Measurements from ENCODE around the gene TRAT1.
"Not testable (repeated sequence)": the region's sequence is repeated elsewhere in the genome, so short reads cannot be mapped to it uniquely, and the experiment has no call there.

The TRAT1 gene

DNA sequence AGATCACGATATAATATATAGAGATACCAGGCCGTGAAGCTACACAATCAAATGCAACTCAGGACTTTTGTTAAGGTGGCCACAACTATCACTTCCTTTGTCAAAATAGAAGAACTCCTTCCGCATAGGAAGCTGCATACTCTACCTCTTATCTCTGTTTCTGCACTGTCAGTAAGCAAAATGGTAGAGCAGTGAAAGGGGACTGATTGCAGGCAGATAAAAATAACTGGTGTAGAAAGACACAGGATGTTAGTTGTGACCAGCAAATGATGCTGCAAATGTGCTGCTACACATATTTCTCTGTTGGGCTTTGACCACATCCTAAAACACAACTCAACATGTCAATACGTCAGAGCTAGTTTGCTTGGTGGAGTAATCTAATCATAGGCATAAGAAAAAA is 16.3 kb upstream of the TRAT1 start:
- TF ChIP-seq, protein P1, sequence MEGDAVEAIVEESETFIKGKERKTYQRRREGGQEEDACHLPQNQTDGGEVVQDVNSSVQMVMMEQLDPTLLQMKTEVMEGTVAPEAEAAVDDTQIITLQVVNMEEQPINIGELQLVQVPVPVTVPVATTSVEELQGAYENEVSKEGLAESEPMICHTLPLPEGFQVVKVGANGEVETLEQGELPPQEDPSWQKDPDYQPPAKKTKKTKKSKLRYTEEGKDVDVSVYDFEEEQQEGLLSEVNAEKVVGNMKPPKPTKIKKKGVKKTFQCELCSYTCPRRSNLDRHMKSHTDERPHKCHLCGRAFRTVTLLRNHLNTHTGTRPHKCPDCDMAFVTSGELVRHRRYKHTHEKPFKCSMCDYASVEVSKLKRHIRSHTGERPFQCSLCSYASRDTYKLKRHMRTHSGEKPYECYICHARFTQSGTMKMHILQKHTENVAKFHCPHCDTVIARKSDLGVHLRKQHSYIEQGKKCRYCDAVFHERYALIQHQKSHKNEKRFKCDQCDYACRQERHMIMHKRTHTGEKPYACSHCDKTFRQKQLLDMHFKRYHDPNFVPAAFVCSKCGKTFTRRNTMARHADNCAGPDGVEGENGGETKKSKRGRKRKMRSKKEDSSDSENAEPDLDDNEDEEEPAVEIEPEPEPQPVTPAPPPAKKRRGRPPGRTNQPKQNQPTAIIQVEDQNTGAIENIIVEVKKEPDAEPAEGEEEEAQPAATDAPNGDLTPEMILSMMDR (IDR thresholded peaks at IDR 0.05; ENCODE audit: insufficient read depth, low read depth, low read length, missing control alignments): no peak
- no peak for DNase-seq (ENCODE audit: low read depth)

DNA sequence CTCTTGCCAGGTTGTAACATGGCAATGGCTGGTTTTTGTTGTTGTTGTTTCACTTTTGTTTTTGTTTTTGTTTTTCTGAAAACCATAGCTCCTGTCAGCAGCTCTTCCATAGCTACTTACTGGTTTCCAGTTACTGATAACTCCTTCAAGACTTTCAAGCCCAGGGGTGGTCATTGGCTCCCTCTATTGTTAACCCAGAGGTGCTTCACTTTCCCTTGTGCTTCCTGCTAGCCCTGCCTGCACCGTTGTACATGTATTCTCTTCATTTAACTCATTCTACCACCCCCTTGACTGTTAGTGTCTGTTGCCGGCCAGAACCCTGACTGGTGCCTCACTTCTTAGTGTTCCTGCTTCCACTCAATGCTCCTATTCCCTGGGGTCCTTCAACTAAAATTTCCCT is 4.2 kb upstream of the TRAT1 start:
- TF ChIP-seq, protein P1 (IDR thresholded peaks at IDR 0.05; ENCODE audit: insufficient read depth, low read depth, low read length, missing control alignments): peak; percentile 61
- peak; percentile 65 for DNase-seq (ENCODE audit: low read depth)
- H3K4me3 ChIP-seq (ENCODE audit: low read length): no peak overlapping the region

More for the DNA sequence above, 16.3 kb upstream of the TRAT1 start:
- H3K4me3 ChIP-seq (ENCODE audit: low read length): no peak overlapping the region

DNA sequence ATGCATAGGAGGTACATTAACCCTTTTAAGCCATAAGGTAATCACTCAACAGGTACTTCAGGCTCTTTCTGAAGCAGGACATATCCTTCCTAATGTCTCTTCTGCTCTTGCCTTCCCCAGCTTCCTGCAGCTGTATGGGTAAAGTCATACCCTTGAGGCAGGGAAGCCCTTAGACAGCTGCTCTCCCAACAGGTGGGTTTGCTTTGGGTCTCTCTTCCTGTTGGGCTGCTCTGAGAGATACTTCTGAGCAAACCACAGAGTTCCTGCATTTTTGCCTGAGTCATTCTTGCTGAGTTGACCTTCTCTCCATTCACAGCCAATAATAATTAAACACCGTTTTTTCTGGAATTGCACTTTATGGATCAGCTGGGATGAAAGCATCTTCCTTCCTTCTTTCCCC is 2.0 kb upstream of the TRAT1 start:
- H3K4me3 ChIP-seq (ENCODE audit: low read length): no peak overlapping the region
- DNase-seq (ENCODE audit: low read depth): no peak
- TF ChIP-seq, protein P1 (IDR thresholded peaks at IDR 0.05; ENCODE audit: insufficient read depth, low read depth, low read length, missing control alignments): no peak

DNA sequence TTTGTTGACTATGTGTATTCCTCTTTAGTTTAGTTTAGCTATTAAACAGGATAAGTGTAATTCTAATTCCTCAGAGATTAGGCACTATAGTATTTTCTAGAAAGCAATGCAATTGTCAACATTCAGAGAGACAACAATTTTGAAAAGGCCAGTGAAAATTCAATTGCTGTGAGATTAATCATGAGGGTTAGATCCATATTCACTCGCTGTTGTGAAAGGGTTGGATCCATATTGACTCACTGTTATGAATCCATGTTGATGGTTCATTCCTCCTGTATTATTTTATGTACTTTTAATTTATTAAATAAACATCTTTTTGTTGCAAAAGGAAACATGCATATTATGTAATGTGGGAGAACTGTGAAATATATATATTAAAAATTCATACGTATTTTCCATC is 641 bp downstream of the TRAT1 start:
- TF ChIP-seq, protein P1 (IDR thresholded peaks at IDR 0.05; ENCODE audit: insufficient read depth, low read depth, low read length, missing control alignments): no peak
- DNase-seq (ENCODE audit: low read depth): no peak
- no peak overlapping the region for H3K4me3 ChIP-seq (ENCODE audit: low read length)

DNA sequence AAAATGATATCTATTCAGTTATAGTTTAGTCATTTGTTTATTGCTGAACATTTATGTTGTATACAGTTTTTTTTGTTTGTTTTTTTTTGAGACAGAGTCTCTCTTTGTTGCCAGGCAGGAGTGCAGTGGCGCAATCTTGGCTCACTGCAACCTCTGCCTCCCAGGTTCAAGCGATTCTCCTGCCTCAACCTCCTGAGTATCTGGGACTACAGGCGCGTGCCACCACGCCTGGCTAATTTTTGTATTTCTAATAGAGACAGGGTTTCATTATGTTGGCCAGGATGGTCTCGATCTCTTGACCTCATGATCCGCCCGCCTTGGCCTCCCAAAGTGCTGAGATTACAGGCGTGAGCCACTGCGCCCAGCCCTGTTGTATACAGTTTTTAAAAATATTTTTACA is 1.2 kb downstream of the TRAT1 start:
- not testable (repeated sequence) for DNase-seq (ENCODE audit: low read depth); H3K4me3 ChIP-seq (ENCODE audit: low read length)

DNA sequence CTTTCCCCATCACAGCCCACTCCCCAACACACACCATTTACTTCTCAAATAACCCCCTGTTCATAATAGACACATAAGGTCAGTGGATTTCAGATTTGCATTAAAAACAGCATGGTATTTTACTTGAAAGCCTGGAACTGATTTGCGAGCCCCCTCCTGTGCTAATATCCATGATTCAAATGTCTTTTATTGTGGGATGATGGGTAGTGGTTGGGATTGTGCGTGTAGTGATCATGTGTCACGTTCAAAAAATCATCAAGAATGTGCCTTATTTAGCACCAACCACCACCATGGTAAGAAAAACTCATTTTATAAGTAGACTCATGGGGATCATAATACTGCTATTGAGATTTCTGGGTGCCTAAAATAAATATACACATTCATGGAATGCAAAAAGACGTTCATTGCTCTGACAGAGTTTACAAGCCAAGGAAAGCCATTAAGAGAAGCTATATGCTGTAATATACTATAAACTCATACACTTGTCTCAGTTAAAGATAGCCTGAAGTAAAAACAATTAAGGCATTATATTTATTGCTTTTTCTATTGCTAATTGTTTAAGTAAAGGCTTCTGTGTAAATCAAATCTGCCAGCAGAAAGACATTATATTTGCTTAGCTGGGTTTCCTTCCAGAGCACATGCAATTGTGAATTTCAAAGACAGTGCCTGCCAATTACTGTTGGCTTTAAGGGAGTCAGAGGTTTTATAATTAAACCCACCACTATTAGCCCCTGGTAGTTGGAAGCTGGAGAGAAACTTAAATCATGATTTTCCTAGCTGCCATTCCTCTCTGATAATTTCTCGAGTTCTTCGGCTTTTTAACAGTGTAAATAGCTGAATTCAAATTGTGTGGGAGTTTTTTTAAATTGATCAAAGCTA is 4.0 kb downstream of the TRAT1 start:
- TF ChIP-seq, protein P1 (IDR thresholded peaks at IDR 0.05; ENCODE audit: insufficient read depth, low read depth, low read length, missing control alignments): no peak
- no peak for DNase-seq (ENCODE audit: low read depth)
- no peak overlapping the region for H3K4me3 ChIP-seq (ENCODE audit: low read length)

DNA sequence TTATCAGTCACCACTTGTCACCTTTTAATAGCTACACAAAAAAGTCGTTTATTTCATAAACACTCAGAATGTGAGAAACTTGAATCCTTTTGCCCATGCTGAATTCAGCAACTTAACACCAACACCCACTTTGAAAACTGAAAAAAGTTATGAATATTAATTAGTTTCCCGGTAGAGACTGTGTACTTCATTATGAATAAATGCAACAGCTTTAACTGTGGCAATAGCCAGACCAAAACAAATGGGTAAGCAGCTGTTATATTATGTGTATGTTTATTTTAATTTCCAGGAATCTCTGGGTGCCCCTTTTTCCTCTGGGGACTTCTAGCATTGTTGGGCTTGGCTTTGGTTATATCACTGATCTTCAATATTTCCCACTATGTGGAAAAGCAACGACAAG is 7.8 kb downstream of the TRAT1 start:
- no peak overlapping the region for H3K4me3 ChIP-seq (ENCODE audit: low read length)
- DNase-seq (ENCODE audit: low read depth): no peak
- TF ChIP-seq, protein P1 (IDR thresholded peaks at IDR 0.05; ENCODE audit: insufficient read depth, low read depth, low read length, missing control alignments): no peak
